DOHH2 (cell line): ENCODE data around the gene SNX1.
"Not testable (repeated sequence)": the region's sequence is repeated elsewhere in the genome, so short reads cannot be mapped to it uniquely, and the experiment has no call there.

Experiments used
- H3F3A ChIP-seq: fragments of 200-600 bp; sonication (generic), shearing (Covaris generic); 2 replicates; pipeline ENCODE4 v1.6.0; 2016; ENCODE audit warnings: antibody characterized with exemption, mild to moderate bottlenecking; ENCODE audit not compliant: control insufficient read depth, insufficient read depth
- H3K27ac ChIP-seq: fragments of 200-600 bp; sonication (generic); 2 replicates; pipeline ENCODE4 v1.5.1; 2014; ENCODE audit warnings: low read depth, mild to moderate bottlenecking, low read length, moderate library complexity
- H3K27me3 ChIP-seq: fragments of 200-600 bp; sonication (generic); 2 replicates; pipeline ENCODE4 v1.6.1; 2014; ENCODE audit warnings: mild to moderate bottlenecking, low read length, mixed read lengths; ENCODE audit not compliant: control insufficient read depth
- H3K36me3 ChIP-seq: fragments of 200-600 bp; sonication (generic); 2 replicates; pipeline ENCODE4 v1.6.1; 2014; ENCODE audit warnings: mild to moderate bottlenecking, low read length, moderate library complexity, mixed read lengths; ENCODE audit not compliant: control insufficient read depth
- H3K4me1 ChIP-seq: fragments of 200-600 bp; sonication (generic); 2 replicates; pipeline ENCODE4 v1.6.1; 2014; ENCODE audit warnings: mild to moderate bottlenecking, low read length, mixed read lengths; ENCODE audit not compliant: control insufficient read depth
- H3K4me2 ChIP-seq: fragments of 200-600 bp; sonication (generic); 2 replicates; pipeline ENCODE4 v1.6.0; 2014; ENCODE audit warnings: mild to moderate bottlenecking, low read length, moderate library complexity
- H3K4me3 ChIP-seq: fragments of 200-600 bp; sonication (generic); 2 replicates; pipeline ENCODE4 v1.5.1; 2014; ENCODE audit warnings: mild to moderate bottlenecking, low read length, mixed read lengths
- H3K79me2 ChIP-seq: fragments of 200-600 bp; sonication (generic); 2 replicates; pipeline ENCODE4 v1.6.1; 2014; ENCODE audit warnings: mild to moderate bottlenecking, low read length, mixed read lengths; ENCODE audit not compliant: control insufficient read depth
- H3K9me2 ChIP-seq: fragments of 200-600 bp; sonication (generic); replicated peaks from 2 replicates; pipeline ENCODE4 v1.6.1; 2014; ENCODE audit warnings: mild to moderate bottlenecking, low read length, mixed read lengths; ENCODE audit not compliant: control insufficient read depth
- H3K9me3 ChIP-seq: fragments of 200-600 bp; sonication (generic); 2 replicates; pipeline ENCODE4 v1.6.1; 2014; ENCODE audit warnings: antibody characterized with exemption, low read length, mixed read lengths; ENCODE audit not compliant: control insufficient read depth, insufficient read depth
- H4K20me1 ChIP-seq: fragments of 200-600 bp; sonication (generic); 2 replicates; pipeline ENCODE4 v1.6.0; 2014; ENCODE audit warnings: low read depth, mild to moderate bottlenecking, antibody characterized with exemption, low read length, moderate library complexity; ENCODE audit not compliant: control insufficient read depth, insufficient read depth
- CTCF ChIP-seq: fragments of 200-600 bp; sonication (generic); IDR thresholded peaks from one replicate; pipeline ENCODE4 v1.5.1; 2014; ENCODE audit warnings: antibody characterized with exemption, mild to moderate bottlenecking, low read depth, low read length; ENCODE audit not compliant: poor library complexity, severe bottlenecking
- EZH2phosphoT487 ChIP-seq: fragments of 200-600 bp; sonication (generic); IDR thresholded peaks from 2 replicates; pipeline ENCODE4 v1.6.1; 2017; ENCODE audit warnings: borderline replicate concordance, mild to moderate bottlenecking, antibody characterized with exemption, low read length, moderate library complexity, mixed read lengths

Gene SNX1

DNA sequence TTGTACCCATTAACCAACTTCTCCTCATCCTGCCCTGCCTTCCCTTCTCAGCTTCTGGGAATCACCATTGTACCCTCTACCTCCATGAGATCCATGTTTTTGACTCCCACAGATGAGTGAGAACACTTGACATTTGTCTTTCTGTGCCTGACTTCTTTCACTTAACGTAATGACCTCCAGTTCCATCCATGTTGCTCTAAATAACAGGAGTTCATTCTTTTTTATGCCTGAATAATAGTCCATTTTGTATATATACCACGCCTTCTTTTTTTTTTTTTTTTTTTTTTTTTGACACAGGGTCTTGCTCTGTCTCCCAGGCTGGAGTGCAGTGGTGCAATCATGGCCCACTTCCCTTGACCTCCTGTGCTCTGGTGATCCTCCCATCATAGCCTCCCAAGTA is 6.7 kb downstream of the SNX1 start:
- peaks cover 28% of the 10 kb centered on the region for H3K4me1 ChIP-seq
- H3K9me3 ChIP-seq: no peaks in the 10 kb centered on the region
- no peaks in the 10 kb centered on the region for H3K27me3 ChIP-seq
- H3K4me3 ChIP-seq: no peak overlapping the region
- H3F3A ChIP-seq: 0 out of 2 replicates have a peak, but pooled peaks cover 2% of the 10 kb centered on the region
- H3K27ac ChIP-seq: no peak overlapping the region
- no peaks in the 10 kb centered on the region for H3K9me2 ChIP-seq
- H3K4me2 ChIP-seq: no peak overlapping the region
- peaks cover 99% of the 10 kb centered on the region for H3K79me2 ChIP-seq
- peaks cover 16% of the 10 kb centered on the region for H3K36me3 ChIP-seq
- H4K20me1 ChIP-seq: peaks cover 30% of the 10 kb centered on the region
- TF ChIP-seq EZH2phosphoT487 (no peak), CTCF (no peak)

DNA sequence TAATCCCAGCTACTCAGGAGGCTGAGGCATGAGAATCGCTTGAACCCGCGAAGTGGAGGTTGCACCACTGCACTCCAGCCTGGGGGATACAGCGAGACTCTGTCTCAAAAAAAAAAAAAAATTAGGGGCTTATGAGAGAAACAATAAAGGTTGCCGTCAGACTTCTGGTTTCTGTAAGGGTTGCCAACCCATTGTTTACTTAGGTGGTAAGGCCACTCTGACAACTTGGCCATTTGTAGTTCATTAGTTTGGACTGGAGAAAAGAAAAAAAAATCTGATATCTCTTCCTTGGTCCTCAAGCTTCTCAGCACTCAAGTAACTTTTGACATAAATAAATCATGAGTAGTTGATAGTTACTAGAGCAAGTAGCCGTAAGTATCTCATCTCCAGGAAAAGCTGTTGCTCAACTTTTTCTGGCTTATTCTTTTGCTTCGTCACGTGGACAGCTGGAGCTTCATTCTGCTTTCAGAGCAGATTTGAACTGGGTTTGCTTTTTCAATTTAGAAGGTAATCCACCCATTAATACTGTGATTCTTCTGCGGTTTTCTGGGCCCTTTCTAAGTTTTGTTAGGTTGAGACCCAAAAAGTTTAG is 9.4 kb downstream of the SNX1 start:
- Histone ChIP-seq H3K27me3 (no peaks in the 10 kb centered on the region), H3K36me3 (0 out of 2 replicates have a peak, but pooled peaks cover 7% of the 10 kb centered on the region), H3F3A (0 out of 2 replicates have a peak, but pooled peaks cover 2% of the 10 kb centered on the region), H3K4me1 (peaks cover 21% of the 10 kb centered on the region), H3K9me3 (no peaks in the 10 kb centered on the region), H3K4me3 (no peak overlapping the region), H3K4me2 (no peak overlapping the region), H3K79me2 (peaks cover 95% of the 10 kb centered on the region), H3K9me2 (no peaks in the 10 kb centered on the region), H3K27ac (no peak overlapping the region), H4K20me1 (peaks cover 24% of the 10 kb centered on the region)
- no peak for TF ChIP-seq EZH2phosphoT487
- TF ChIP-seq CTCF: no peak

- Histone ChIP-seq H3K27me3 (no peaks in the 10 kb centered on the region), H3K9me3 (no peaks in the 10 kb centered on the region), H3K36me3 (peaks cover 12% of the 10 kb centered on the region), H3K9me2 (no peaks in the 10 kb centered on the region), H3F3A (no peaks in the 10 kb centered on the region), H3K79me2 (peaks cover 95% of the 10 kb centered on the region), H4K20me1 (peaks cover 25% of the 10 kb centered on the region), H3K27ac (no peak overlapping the region), H3K4me2 (no peak overlapping the region), H3K4me3 (no peak overlapping the region), H3K4me1 (peaks cover 22% of the 10 kb centered on the region)
- no peak for TF ChIP-seq CTCF
- no peak for TF ChIP-seq EZH2phosphoT487
Observed at GRCh38 chr15:64107337-64107736, 11.6 kb downstream of the SNX1 start.

DNA sequence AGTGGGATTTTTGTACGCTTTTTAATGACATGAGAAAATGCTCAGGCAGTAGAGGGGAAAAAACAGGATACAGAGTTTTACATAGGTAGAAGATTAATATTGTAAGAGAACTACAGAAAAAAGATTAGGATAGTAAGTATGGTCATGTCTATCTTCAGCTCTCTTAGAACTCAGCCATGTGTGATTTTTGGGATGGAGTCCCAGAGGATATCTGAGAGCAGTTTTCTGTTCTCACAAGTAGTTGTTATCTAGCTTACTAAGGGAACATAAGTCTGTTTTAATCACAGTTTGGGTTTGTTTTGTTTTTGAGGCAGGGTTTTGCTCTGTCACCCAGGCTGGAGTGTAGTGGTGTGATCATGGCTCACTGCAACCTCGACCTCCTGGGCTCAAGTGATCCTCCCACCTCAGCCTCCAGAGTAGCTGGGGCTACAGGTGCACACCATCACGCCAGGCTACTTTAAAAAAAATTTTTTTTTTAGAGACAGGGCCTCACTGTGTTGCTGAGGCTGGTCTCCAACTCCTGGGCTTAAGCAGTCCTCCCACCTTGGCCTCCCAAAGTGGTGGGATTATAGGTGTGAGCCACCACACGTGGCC is 14.4 kb downstream of the SNX1 start:
- Histone ChIP-seq H3K36me3 (peaks cover 39% of the 10 kb centered on the region), H3K4me2 (peak overlapping the region; percentile 49), H3K79me2 (peaks cover 74% of the 10 kb centered on the region), H3K4me1 (peaks cover 22% of the 10 kb centered on the region), H3K4me3 (peak overlapping the region; percentile 15), H4K20me1 (peaks cover 17% of the 10 kb centered on the region)
- H3K27me3 ChIP-seq, H3F3A ChIP-seq, H3K27ac ChIP-seq, H3K9me2 ChIP-seq, H3K9me3 ChIP-seq: not testable (repeated sequence)
